GM19395 (cell line): ENCODE measurements around the gene SPATA9.
A peak's percentile ranks its signal among the peaks of the same experiment; 100 is the strongest.
"Not testable (repeated sequence)": the region's sequence is repeated elsewhere in the genome, so short reads cannot be mapped to it uniquely, and the experiment has no call there.

Experiments
- ATAC-seq: cut with Tn5 transposase; IDR thresholded peaks from one replicate; pipeline ENCODE4 v1.9.1; 2021; ENCODE audit warnings: mild to moderate bottlenecking, moderate library complexity; ENCODE audit not compliant: unreplicated experiment

Gene SPATA9

GRCh38 chr5:95646569-95647431, 36.0 kb downstream of the SPATA9 start, which contains the start of gene RFESD:
Gene RFESD, plus strand, starts transcription at chr5:95646777. Its CDS starts 5,495 bp downstream, at chr5:95652272.
- ATAC-seq = peak; percentile 96

- ATAC-seq = not testable (repeated sequence)
These were observed 36.6 kb downstream of the SPATA9 start for GRCh38 chr5:95646226-95646568.

- peak; percentile 41 for ATAC-seq
These were observed 38.3 kb downstream of the SPATA9 start for GRCh38 chr5:95644351-95645042.

GRCh38 chr5:95643152-95643551, 39.6 kb downstream of the SPATA9 start:
- no peak for ATAC-seq

GRCh38 chr5:95641741-95642220, 41.0 kb downstream of the SPATA9 start:
- ATAC-seq = no peak

GRCh38 chr5:95638632-95639031, 44.2 kb downstream of the SPATA9 start:
- ATAC-seq = peak; percentile 64

GRCh38 chr5:95634081-95634480, 48.7 kb downstream of the SPATA9 start:
- ATAC-seq = no peak

GRCh38 chr5:95633671-95634070, 49.1 kb downstream of the SPATA9 start:
- no peak for ATAC-seq

GRCh38 chr5:95632942-95633341, 49.8 kb downstream of the SPATA9 start:
- ATAC-seq = not testable (repeated sequence)

GRCh38 chr5:95631991-95632675, 50.7 kb downstream of the SPATA9 start:
- peak; percentile 90 for ATAC-seq

GRCh38 chr5:95631255-95631958, 51.4 kb downstream of the SPATA9 start:
- ATAC-seq = peak; percentile 17

GRCh38 chr5:95630394-95630917, 52.3 kb downstream of the SPATA9 start:
- ATAC-seq = no peak

- no peak for ATAC-seq
These were observed 53.9 kb downstream of the SPATA9 start for GRCh38 chr5:95628933-95629332.

GRCh38 chr5:95627971-95628810, 54.6 kb downstream of the SPATA9 start:
- no peak for ATAC-seq

GRCh38 chr5:95626701-95627100, 56.1 kb downstream of the SPATA9 start:
- no peak for ATAC-seq

GRCh38 chr5:95624368-95624767, 58.4 kb downstream of the SPATA9 start:
- ATAC-seq = no peak

GRCh38 chr5:95623706-95624105, 59.1 kb downstream of the SPATA9 start:
- ATAC-seq = no peak

- no peak for ATAC-seq
These were observed 60.8 kb downstream of the SPATA9 start for GRCh38 chr5:95621839-95622629.
